H7 (cell line): ENCODE results near the gene ADARB2. TPM values are rescaled to one million over a fixed set of nuclear protein-coding genes. Genes with fewer than 3 reads are reported as not detected.

Experiments used
- DNase-seq: peaks from one replicate; pipeline ENCODE4 v3.0.0; 2012
- H3K27me3 ChIP-seq: 2 replicates; pipeline ENCODE4 v1.6.0; 2011; ENCODE audit warnings: mild to moderate bottlenecking, low read length; ENCODE audit not compliant: control insufficient read depth, insufficient read depth
- H3K36me3 ChIP-seq: replicated peaks from 2 replicates; pipeline ENCODE4 v1.5.1; 2011; ENCODE audit warnings: low read length; ENCODE audit not compliant: control insufficient read depth, insufficient read depth
- H3K4me3 ChIP-seq: 2 replicates; pipeline ENCODE4 v1.5.1; 2011; ENCODE audit warnings: low read depth, mild to moderate bottlenecking, control low read depth, low read length, moderate library complexity; ENCODE audit not compliant: insufficient read depth
- total RNA-seq: library from RNA; depleted of rRNA; stranded (reverse); fragments of >200 nt; shearing (Covaris generic); gene quantifications from 2 replicates; pipeline ENCODE4 v1.2.3, GENCODE V29; 2014

Gene ADARB2
- total RNA-seq, 1 experiment from 2014 or later = 1.5 TPM

GRCh38 chr10:1655367-1655766 is 82.0 kb downstream of the ADARB2 start:
- no peak for DNase-seq
- Histone ChIP-seq H3K36me3 (no peaks in the 10 kb centered on the region), H3K27me3 (no peaks in the 10 kb centered on the region; the same call in 1 of the 2 replicates), H3K4me3 (no peak overlapping the region)

- no peaks in the 10 kb centered on the region; the same call in 1 of the 2 replicates for H3K27me3 ChIP-seq
- no peak for DNase-seq
- no peak overlapping the region for H3K4me3 ChIP-seq
- no peaks in the 10 kb centered on the region for H3K36me3 ChIP-seq
These were observed 82.4 kb downstream of the ADARB2 start for GRCh38 chr10:1654811-1655356.

- Histone ChIP-seq H3K27me3 (no peaks in the 10 kb centered on the region; the same call in 1 of the 2 replicates), H3K36me3 (no peaks in the 10 kb centered on the region), H3K4me3 (no peak overlapping the region)
- DNase-seq = no peak
These were observed 83.1 kb downstream of the ADARB2 start for GRCh38 chr10:1654247-1654646.

- Histone ChIP-seq H3K27me3 (no peaks in the 10 kb centered on the region; the same call in 1 of the 2 replicates), H3K4me3 (no peak overlapping the region), H3K36me3 (no peaks in the 10 kb centered on the region)
- no peak for DNase-seq
These were observed 84.0 kb downstream of the ADARB2 start for GRCh38 chr10:1653321-1653720.

GRCh38 chr10:1652151-1652550 is 85.2 kb downstream of the ADARB2 start:
- H3K27me3 ChIP-seq = no peaks in the 10 kb centered on the region
- no peak for DNase-seq

GRCh38 chr10:1651270-1651966 is 85.9 kb downstream of the ADARB2 start:
- Histone ChIP-seq H3K36me3 (no peaks in the 10 kb centered on the region), H3K4me3 (no peak overlapping the region), H3K27me3 (no peaks in the 10 kb centered on the region)
- DNase-seq = no peak

More at GRCh38 chr10:1652151-1652550, 85.2 kb downstream of the ADARB2 start:
- Histone ChIP-seq H3K36me3 (no peaks in the 10 kb centered on the region), H3K4me3 (no peak overlapping the region)

- Histone ChIP-seq H3K27me3 (no peaks in the 10 kb centered on the region), H3K4me3 (no peak overlapping the region), H3K36me3 (no peaks in the 10 kb centered on the region)
- DNase-seq = no peak
These were observed 86.6 kb downstream of the ADARB2 start for GRCh38 chr10:1650542-1651269.

GRCh38 chr10:1648648-1649047 is 88.7 kb downstream of the ADARB2 start:
- Histone ChIP-seq H3K4me3 (no peak overlapping the region), H3K27me3 (no peaks in the 10 kb centered on the region)
- DNase-seq = no peak

GRCh38 chr10:1646332-1646731 is 91.0 kb downstream of the ADARB2 start:
- Histone ChIP-seq H3K36me3 (no peaks in the 10 kb centered on the region), H3K27me3 (no peaks in the 10 kb centered on the region), H3K4me3 (no peak overlapping the region)
- DNase-seq = no peak

More at GRCh38 chr10:1648648-1649047, 88.7 kb downstream of the ADARB2 start:
- H3K36me3 ChIP-seq = no peaks in the 10 kb centered on the region

GRCh38 chr10:1645896-1646295 is 91.4 kb downstream of the ADARB2 start:
- no peak for DNase-seq
- Histone ChIP-seq H3K4me3 (no peak overlapping the region), H3K36me3 (no peaks in the 10 kb centered on the region), H3K27me3 (no peaks in the 10 kb centered on the region)

GRCh38 chr10:1644191-1644711 is 93.1 kb downstream of the ADARB2 start:
- Histone ChIP-seq H3K36me3 (no peaks in the 10 kb centered on the region), H3K4me3 (no peak overlapping the region), H3K27me3 (no peaks in the 10 kb centered on the region)
- no peak for DNase-seq

GRCh38 chr10:1643908-1644179 is 93.5 kb downstream of the ADARB2 start:
- no peak overlapping the region for H3K4me3 ChIP-seq
- no peaks in the 10 kb centered on the region for H3K36me3 ChIP-seq

GRCh38 chr10:1643161-1643907 is 94.0 kb downstream of the ADARB2 start:
- DNase-seq = peak; percentile 79

More at GRCh38 chr10:1643908-1644179, 93.5 kb downstream of the ADARB2 start:
- no peak for DNase-seq
- H3K27me3 ChIP-seq = no peaks in the 10 kb centered on the region

GRCh38 chr10:1642600-1643160 is 94.6 kb downstream of the ADARB2 start:
- no peaks in the 10 kb centered on the region for H3K27me3 ChIP-seq
- no peak overlapping the region for H3K4me3 ChIP-seq
- no peaks in the 10 kb centered on the region for H3K36me3 ChIP-seq
- DNase-seq = no peak

More at GRCh38 chr10:1643161-1643907, 94.0 kb downstream of the ADARB2 start:
- H3K4me3 ChIP-seq = no peak overlapping the region
- H3K27me3 ChIP-seq = no peaks in the 10 kb centered on the region
- H3K36me3 ChIP-seq = no peaks in the 10 kb centered on the region
